Fibroblast of peridontal ligament (primary cell): ENCODE results near the gene TPK1.
"Not testable (repeated sequence)": the region's sequence is repeated elsewhere in the genome, so short reads cannot be mapped to it uniquely, and the experiment has no call there.

Experiments used
- DNase-seq: peaks from one replicate; pipeline ENCODE4 v3.0.0-alpha.2; 2010; ENCODE audit errors: extremely low read depth

Gene TPK1

GRCh38 chr7:144629598-144629997 is 206.3 kb downstream of the TPK1 start:
- DNase-seq: no peak

- DNase-seq: no peak
Observed at GRCh38 chr7:144629011-144629410, 206.8 kb downstream of the TPK1 start.

- DNase-seq: no peak
Observed at GRCh38 chr7:144628176-144628575, 207.7 kb downstream of the TPK1 start.

GRCh38 chr7:144622745-144623144 is 213.1 kb downstream of the TPK1 start:
- DNase-seq: no peak

GRCh38 chr7:144606261-144606660 is 229.6 kb downstream of the TPK1 start:
- no peak for DNase-seq

- no peak for DNase-seq
Observed at GRCh38 chr7:144596953-144597352, 238.9 kb downstream of the TPK1 start.

GRCh38 chr7:144594580-144594979 is 241.3 kb downstream of the TPK1 start:
- no peak for DNase-seq

GRCh38 chr7:144588559-144589051 is 247.2 kb downstream of the TPK1 start:
- no peak for DNase-seq

DNA sequence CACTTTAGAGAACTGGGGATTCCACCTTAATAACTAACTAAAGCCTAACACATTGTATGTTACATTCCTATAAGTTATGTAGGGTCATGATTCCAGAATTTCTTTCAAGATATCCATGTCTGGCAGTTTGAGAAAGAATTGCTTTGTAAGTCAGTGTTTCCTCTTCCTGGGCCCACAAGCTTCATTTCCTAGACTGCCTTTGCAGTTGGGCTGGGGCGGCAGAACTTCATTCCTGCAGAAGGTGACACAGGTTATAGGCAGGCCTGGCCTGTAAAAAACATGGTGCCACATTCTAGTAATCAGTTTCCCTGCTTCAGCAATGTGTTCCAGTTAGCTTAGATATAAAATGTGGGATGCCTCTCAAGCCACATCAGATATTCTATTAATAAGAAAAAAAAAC is 248.2 kb downstream of the TPK1 start:
- DNase-seq: no peak

DNA sequence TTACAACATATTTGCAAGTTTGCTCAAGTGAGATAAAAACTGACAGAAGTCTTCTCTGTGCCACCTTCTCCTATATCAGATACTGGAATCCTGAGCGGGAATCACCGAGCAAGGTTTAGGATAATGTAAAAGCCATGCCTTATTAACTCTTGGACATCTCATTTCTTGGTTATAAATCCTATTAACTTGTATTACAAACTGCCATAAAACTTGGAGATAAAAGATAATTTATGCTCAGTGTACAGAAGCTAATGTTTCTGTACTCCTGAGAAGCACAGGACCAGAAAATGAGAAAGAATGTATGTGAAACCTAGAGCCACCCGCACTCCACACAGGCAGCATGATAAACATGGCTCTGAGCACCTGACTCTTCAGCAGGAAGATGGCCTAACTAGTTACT is 251.1 kb downstream of the TPK1 start:
- DNase-seq: no peak

- no peak for DNase-seq
Observed at GRCh38 chr7:144579687-144580086, 256.2 kb downstream of the TPK1 start.

DNA sequence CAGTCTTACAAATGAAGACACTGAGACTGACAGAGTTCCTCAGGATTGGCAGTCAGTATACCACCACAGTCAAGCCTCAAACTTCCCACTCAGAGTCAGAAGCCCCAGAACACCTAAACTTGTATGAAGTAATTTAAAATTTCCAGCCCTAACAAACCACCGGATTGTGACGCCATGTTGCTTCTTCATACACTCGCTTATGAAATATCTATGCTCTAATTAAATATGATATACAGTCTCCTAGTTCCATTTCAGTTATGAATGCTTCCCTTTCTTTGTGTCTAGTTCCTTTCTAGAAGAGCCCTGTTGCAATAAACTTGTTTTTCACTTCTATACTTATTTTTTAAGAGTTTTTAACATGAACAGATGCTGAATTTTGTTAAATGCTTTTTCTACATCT is 260.4 kb downstream of the TPK1 start:
- no peak for DNase-seq

GRCh38 chr7:144574753-144575152 is 261.1 kb downstream of the TPK1 start:
- not testable (repeated sequence) for DNase-seq

DNA sequence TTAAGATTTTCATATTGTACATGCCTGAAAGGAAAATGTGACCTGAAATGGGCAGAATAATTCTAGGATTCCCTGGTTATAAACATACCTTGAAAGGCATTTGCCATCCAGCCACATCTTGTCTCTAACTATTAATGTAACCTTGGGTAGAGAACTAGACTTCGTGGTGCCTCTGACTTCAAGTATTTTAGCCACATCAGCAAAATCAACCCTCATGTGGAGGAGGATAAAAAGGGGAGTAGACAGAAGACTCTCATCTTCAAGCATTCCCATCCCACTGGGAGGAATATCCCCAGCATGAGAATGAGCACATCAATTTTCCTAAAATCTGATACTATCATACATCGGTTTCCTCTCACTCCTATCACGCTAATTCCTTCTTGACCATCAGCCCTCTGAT is 267.6 kb downstream of the TPK1 start:
- no peak for DNase-seq

- DNase-seq: no peak
Observed at GRCh38 chr7:144565586-144565985, 270.3 kb downstream of the TPK1 start.

GRCh38 chr7:144549861-144550260 is 286.0 kb downstream of the TPK1 start:
- no peak for DNase-seq

- no peak for DNase-seq
Observed at GRCh38 chr7:144548556-144548955, 287.3 kb downstream of the TPK1 start.

DNA sequence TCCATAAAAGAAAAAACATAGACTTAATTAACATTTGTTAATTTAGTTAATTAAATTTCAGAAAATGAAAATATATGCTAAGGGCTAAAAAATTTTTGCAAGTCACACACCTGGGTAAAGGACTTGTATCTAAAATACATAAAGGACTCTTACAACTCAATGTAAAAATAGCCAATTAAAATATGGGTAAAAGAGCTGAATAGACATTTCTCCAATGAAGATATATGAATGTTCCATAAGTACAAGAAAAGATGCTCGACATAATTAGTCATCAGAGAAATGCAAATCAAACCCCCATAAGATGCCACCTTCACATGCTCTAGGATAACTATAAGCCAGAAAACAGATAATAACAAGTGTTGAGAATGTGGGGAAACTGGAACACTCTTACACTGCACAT is 288.0 kb downstream of the TPK1 start:
- DNase-seq: no peak

- DNase-seq: no peak
Observed at GRCh38 chr7:144546782-144547181, 289.1 kb downstream of the TPK1 start.

DNA sequence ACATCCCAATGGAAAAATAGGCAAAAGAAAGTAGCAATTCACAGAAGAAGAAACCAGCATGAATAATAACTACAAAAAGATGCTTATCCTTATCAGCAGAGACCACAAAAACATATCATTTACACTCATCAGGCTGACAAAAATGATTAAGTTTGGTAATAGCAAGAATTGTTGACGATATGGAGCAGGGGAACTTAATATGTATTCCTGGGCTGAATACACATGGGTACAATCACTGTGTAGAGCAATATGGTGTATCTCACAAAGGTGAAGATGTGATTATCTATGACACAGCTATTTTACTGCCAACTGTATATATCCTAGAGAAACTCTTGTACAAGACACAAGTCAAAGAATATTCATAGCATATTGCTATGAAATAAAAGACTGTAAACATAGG is 290.5 kb downstream of the TPK1 start:
- DNase-seq: no peak

DNA sequence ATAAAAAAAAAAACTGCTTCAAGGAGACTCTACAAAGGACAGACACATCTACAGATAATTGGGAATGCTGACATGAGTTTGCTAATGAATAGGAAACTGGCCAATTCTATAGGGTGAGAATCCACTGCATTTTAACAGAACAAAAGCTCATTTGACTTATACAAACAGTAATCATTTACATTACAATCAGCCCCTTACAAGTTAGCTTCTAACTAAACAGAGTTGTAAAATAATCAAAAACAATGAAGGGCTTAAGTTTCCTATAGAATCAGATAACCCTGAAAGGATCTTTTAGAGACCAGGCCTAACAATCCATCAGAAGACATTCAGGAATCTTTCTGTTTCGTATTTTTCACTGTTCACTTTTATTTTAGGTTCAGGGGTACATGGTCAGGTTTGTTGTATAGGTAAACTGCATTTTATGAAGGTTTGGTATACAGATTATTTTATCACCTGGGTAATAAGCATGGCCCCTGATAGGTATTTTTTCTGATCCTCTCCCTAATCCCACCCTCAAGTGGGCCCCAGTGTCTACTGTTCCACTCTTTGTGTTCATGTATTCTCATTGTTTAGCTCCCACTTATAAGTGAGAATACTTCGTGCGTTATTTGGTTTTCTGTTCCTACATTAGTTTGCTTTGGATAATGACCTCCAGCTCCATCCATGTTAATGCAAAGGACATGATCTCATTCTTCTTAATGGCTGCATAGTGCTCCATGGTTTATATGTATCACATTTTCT is 301.0 kb downstream of the TPK1 start:
- no peak for DNase-seq

DNA sequence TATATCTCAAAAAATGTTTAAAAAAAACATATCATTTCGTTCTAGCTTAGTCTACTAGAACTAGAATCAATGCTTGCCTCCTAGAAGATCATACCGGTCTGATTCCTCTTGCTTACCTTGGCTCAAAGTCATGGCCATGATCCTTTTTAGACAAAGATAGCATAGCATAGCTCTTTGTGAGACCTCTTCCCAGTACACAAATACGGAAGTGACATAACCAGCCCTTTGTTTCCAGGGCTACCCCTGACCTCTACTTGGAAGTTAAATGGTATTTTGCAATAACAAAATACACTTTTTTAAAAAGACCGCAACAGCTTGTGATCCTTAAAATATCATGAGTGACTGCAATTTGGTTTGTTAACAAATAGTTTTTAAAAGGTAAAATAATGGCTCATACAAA is 301.7 kb downstream of the TPK1 start:
- DNase-seq: no peak

DNA sequence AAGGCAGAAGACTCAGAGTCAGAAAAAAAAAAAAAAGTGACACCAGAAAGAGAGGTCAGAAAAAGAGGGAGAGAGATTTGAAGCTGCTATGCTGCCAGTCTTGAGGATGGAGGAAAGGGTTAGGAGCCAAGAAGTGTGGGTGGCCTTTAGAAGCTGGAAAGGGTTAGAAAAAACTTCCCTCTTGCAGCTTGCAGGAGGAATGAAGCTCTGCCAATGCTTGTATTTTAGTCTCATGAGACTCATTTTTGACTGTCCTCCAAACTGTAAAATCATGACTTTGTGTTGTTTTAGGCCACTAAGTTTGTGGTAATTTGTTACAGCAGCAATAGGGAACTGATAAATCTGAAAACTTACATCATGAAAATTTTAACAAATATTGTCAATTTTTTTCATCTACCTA is 304.7 kb downstream of the TPK1 start:
- DNase-seq: no peak
